Panc1 (cell line): ENCODE measurements around the gene SLC4A1AP. TPM values are rescaled to one million over a fixed set of nuclear protein-coding genes. Genes with fewer than 3 reads are reported as not detected.

ENCODE experiments used
- ATAC-seq: fragments of 200-7000 bp; cut with Tn5 transposase; 2 replicates; pipeline ENCODE4 v1.9.1; 2020; ENCODE audit warnings: mild to moderate bottlenecking, moderate library complexity
- BruUV-seq: library from RNA; stranded (reverse); fragments of 400-500 nt; replicated peaks from 2 replicates; lab custom pipeline; 2021; lab: Mats Ljungman, UMichigan
- CTCF ChIA-PET: fragments of 300-600 bp; sonication (Branson Sonifier 250); formaldehyde crosslinking; loops from one replicate; lab custom pipeline; 2022; ENCODE audit warnings: antibody characterized with exemption; lab: Charles Lee
- POLR2A ChIA-PET: fragments of 300-600 bp; sonication (Branson Sonifier 250); formaldehyde crosslinking; loops from one replicate; lab custom pipeline; 2022; ENCODE audit warnings: antibody characterized with exemption; lab: Charles Lee
- DNase-seq: peaks from one replicate; pipeline ENCODE4 v3.0.0-alpha.2; 2010; ENCODE audit warnings: low read depth, low spot score
- H3K27ac ChIP-seq: 2 replicates; pipeline ENCODE4 v1.5.1; 2011; ENCODE audit warnings: mild to moderate bottlenecking, low read length, inconsistent platforms
- H3K27me3 ChIP-seq: fragments of 200-500 bp; sonication (Bioruptor generic); 2 replicates; pipeline ENCODE4 v1.6.0; 2014; ENCODE audit warnings: low read length, inconsistent platforms; ENCODE audit not compliant: control insufficient read depth, insufficient read depth
- H3K36me3 ChIP-seq: fragments of 200-500 bp; sonication (Bioruptor generic); 2 replicates; pipeline ENCODE4 v1.5.1; 2014; ENCODE audit warnings: inconsistent platforms, mild to moderate bottlenecking, low read length, moderate library complexity; ENCODE audit not compliant: control insufficient read depth, insufficient read depth
- H3K4me1 ChIP-seq: 2 replicates; pipeline ENCODE4 v1.5.1; 2011; ENCODE audit warnings: inconsistent platforms, mild to moderate bottlenecking, low read length, moderate library complexity; ENCODE audit not compliant: control insufficient read depth, insufficient read depth
- H3K4me3 ChIP-seq, 2 experiments: 2 replicates each; pipeline ENCODE4 v1.5.1; 2011 to 2012; ENCODE audit warnings: low read depth in 2 of 2, low read length in 2 of 2, mild to moderate bottlenecking in 2 of 2, inconsistent platforms in 1 of 2, moderate library complexity in 1 of 2
- H3K9me3 ChIP-seq: fragments of 200-500 bp; sonication (Bioruptor generic); 2 replicates; pipeline ENCODE4 v1.5.1; 2014; ENCODE audit warnings: low read depth, mild to moderate bottlenecking, inconsistent platforms, low read length, moderate library complexity; ENCODE audit not compliant: control insufficient read depth, insufficient read depth
- POLR2AphosphoS5 ChIP-seq: IDR thresholded peaks from 2 replicates; pipeline ENCODE4 v1.6.1; 2012; ENCODE audit warnings: mild to moderate bottlenecking, low read depth, low read length, moderate library complexity
- SIN3A ChIP-seq: IDR thresholded peaks from 2 replicates; pipeline ENCODE4 v1.6.1; 2012; ENCODE audit warnings: low read depth, mild to moderate bottlenecking, low read length, moderate library complexity, borderline replicate concordance; ENCODE audit not compliant: insufficient read depth
- TCF7L2 ChIP-seq: IDR thresholded peaks from 2 replicates; pipeline ENCODE4 v1.6.1; 2011; ENCODE audit warnings: mild to moderate bottlenecking, low read depth, low read length, inconsistent platforms
- in situ Hi-C: cut with HindIII; loops from 2 replicates; pipeline ENCODE4 v1.10.0; 2016; ENCODE audit warnings: low sequenced_read_pairs, low pct_unique_long_range_greater_than_20kb
- intact Hi-C: fragments of 100-400 bp; cut with micrococcal nuclease; formaldehyde crosslinking; loops from one replicate; pipeline ENCODE4 v1.10.0; 2022; ENCODE audit not compliant: unreplicated experiment
- total RNA-seq: library from RNA; stranded (reverse); gene quantifications from one replicate; pipeline ENCODE4 v1.2.1, GENCODE V29; 2021; ENCODE audit not compliant: unreplicated experiment
- TF ChIP-seq, protein P1 (sequence below), 2 experiments: IDR thresholded peaks; 2 replicates each; pipeline ENCODE4 v1.6.1; 2011 to 2012; ENCODE audit warnings: low read depth in 2 of 2, control low read depth in 1 of 2, low read length in 1 of 2, mild to moderate bottlenecking in 1 of 2, moderate library complexity in 1 of 2; ENCODE audit not compliant: insufficient read depth in 1 of 2
- TF ChIP-seq, protein P2 (sequence below): fragments of 450-650 bp; IDR thresholded peaks from 2 replicates; pipeline ENCODE4 v1.5.1; 2017; ENCODE audit warnings: mild to moderate bottlenecking

SLC4A1AP gene
- total RNA-seq, 1 experiment from 2014 or later: 22.2 TPM

DNA sequence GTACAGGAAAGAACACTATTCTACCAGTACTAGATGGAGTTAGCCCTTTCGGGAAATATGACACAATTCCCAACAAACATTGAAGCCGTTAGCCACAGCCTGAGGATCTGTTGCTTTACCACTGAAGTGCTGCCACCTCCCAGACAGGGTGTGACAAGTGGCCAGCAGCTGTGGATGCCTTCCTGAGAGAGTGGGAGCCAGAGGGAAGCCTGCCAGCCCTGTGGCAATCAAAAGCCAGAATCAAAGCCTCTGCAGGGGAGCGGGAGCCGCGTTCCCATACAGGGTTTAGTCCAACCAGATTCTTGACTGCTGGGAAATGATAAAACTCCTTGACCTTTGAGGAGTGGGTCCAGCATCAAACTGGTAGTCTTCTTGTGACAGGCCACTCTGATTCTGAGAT, 38.0 kb downstream of the SLC4A1AP start:
- H3K4me3 ChIP-seq: no peak overlapping the region
- intact Hi-C loops (loop anchor here (5.0 kb wide), 1 partner anchor 696 kb away; no protein-coding TSS in a partner anchor), in situ Hi-C loops (no loop called here)
- H3K4me1 ChIP-seq: peaks cover 9% of the 10 kb centered on the region; the same call in 1 of the 2 replicates
- no peak for DNase-seq
- TF ChIP-seq TCF7L2 (no peak), SIN3A (no peak), POLR2AphosphoS5 (no peak)
- TF ChIP-seq, protein P1, sequence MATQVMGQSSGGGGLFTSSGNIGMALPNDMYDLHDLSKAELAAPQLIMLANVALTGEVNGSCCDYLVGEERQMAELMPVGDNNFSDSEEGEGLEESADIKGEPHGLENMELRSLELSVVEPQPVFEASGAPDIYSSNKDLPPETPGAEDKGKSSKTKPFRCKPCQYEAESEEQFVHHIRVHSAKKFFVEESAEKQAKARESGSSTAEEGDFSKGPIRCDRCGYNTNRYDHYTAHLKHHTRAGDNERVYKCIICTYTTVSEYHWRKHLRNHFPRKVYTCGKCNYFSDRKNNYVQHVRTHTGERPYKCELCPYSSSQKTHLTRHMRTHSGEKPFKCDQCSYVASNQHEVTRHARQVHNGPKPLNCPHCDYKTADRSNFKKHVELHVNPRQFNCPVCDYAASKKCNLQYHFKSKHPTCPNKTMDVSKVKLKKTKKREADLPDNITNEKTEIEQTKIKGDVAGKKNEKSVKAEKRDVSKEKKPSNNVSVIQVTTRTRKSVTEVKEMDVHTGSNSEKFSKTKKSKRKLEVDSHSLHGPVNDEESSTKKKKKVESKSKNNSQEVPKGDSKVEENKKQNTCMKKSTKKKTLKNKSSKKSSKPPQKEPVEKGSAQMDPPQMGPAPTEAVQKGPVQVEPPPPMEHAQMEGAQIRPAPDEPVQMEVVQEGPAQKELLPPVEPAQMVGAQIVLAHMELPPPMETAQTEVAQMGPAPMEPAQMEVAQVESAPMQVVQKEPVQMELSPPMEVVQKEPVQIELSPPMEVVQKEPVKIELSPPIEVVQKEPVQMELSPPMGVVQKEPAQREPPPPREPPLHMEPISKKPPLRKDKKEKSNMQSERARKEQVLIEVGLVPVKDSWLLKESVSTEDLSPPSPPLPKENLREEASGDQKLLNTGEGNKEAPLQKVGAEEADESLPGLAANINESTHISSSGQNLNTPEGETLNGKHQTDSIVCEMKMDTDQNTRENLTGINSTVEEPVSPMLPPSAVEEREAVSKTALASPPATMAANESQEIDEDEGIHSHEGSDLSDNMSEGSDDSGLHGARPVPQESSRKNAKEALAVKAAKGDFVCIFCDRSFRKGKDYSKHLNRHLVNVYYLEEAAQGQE (IDR thresholded peaks at IDR 0.05; ENCODE audit: insufficient read depth in 1 of 2, low read depth in 2 of 2, low read length in 1 of 2): no peak
- TF ChIP-seq, protein P2, sequence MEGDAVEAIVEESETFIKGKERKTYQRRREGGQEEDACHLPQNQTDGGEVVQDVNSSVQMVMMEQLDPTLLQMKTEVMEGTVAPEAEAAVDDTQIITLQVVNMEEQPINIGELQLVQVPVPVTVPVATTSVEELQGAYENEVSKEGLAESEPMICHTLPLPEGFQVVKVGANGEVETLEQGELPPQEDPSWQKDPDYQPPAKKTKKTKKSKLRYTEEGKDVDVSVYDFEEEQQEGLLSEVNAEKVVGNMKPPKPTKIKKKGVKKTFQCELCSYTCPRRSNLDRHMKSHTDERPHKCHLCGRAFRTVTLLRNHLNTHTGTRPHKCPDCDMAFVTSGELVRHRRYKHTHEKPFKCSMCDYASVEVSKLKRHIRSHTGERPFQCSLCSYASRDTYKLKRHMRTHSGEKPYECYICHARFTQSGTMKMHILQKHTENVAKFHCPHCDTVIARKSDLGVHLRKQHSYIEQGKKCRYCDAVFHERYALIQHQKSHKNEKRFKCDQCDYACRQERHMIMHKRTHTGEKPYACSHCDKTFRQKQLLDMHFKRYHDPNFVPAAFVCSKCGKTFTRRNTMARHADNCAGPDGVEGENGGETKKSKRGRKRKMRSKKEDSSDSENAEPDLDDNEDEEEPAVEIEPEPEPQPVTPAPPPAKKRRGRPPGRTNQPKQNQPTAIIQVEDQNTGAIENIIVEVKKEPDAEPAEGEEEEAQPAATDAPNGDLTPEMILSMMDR: no peak
- CTCF ChIA-PET: no interaction called here
- H3K9me3 ChIP-seq: no peaks in the 10 kb centered on the region
- BruUV-seq: no TSS peak
- no peaks in the 10 kb centered on the region for H3K27me3 ChIP-seq
- no peaks in the 10 kb centered on the region for H3K36me3 ChIP-seq
- POLR2A ChIA-PET: no interaction called here
- no peak for ATAC-seq
- no peak overlapping the region for H3K27ac ChIP-seq

DNA sequence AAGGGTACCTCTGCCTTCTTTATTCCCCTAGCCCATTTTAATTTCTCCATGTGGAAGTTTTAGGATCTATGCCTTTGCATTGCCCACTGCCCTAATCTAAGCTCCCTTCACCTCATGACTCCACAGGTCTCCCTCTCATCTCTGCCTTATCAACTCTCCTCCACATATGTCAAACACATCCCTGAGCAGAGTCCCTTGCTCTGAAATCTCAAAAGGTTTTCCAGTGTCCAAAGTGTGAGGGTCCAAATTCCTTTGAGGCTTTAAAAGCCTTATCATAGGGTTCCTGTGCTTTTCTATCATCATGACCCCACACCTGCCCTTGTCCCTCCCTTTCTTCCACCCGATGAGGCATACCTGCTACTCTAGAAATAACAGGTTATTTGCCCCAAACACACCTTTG, 38.6 kb downstream of the SLC4A1AP start:
- H3K27me3 ChIP-seq: no peaks in the 10 kb centered on the region
- H3K4me3 ChIP-seq: no peak overlapping the region
- ATAC-seq: no peak
- H3K4me1 ChIP-seq: peaks cover 9% of the 10 kb centered on the region; the same call in 1 of the 2 replicates
- H3K27ac ChIP-seq: no peak overlapping the region
- in situ Hi-C loops (no loop called here), intact Hi-C loops (loop anchor here (5.0 kb wide), 1 partner anchor 695 kb away; no protein-coding TSS in a partner anchor)
- no peaks in the 10 kb centered on the region for H3K9me3 ChIP-seq
- CTCF ChIA-PET: no interaction called here
- no TSS peak for BruUV-seq
- no peak for TF ChIP-seq POLR2AphosphoS5
- TF ChIP-seq SIN3A: no peak
- TF ChIP-seq, protein P1 (IDR thresholded peaks at IDR 0.05; ENCODE audit: insufficient read depth in 1 of 2, low read depth in 2 of 2, low read length in 1 of 2): no peak
- TF ChIP-seq TCF7L2: no peak
- TF ChIP-seq, protein P2: no peak
- POLR2A ChIA-PET: no interaction called here
- no peak for DNase-seq
- no peaks in the 10 kb centered on the region for H3K36me3 ChIP-seq
